GM18499 (cell line): Measurements from ENCODE around the gene PCDHGC3.
A peak's percentile ranks its signal among the peaks of the same experiment; 100 is the strongest.
"Not testable (repeated sequence)": the region's sequence is repeated elsewhere in the genome, so short reads cannot be mapped to it uniquely, and the experiment has no call there.

Experiments used
- ATAC-seq: cut with Tn5 transposase; IDR thresholded peaks from one replicate; pipeline ENCODE4 v1.9.1; 2021; ENCODE audit warnings: moderate number of reproducible peaks; ENCODE audit not compliant: insufficient read depth, unreplicated experiment

The PCDHGC3 gene

DNA sequence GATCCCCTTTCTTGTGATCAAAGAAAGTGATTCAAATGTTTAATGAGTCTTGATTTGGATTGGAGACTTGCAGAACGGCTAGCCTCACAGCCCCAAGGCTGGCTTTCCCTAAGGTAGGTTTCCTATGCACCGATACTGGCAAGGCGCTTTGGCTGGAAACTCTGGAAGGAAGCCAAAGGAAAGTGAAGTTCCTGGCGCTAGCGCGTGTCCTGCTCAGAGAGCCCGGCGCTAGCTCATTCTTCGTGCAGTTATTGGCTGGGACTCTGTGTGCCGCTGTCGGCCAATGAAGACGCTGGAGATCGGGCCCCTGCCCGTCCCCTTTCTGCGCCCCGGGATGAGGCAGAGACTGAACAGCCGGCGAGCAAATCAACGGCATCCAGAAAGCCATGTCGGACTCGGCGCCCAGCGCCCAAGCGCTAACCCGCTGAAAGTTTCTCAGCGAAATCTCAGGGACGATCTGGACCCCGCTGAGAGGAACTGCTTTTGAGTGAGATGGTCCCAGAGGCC lies at the start of gene PCDHGC3:
Gene PCDHGC3 (plus strand): TSS at position 342 of the 507 bp plus-strand sequence. CDS start 151 bp downstream, at position 493.
- ATAC-seq: peak; percentile 99

GRCh38 chr5:141427783-141428426 lies 47.9 kb upstream of the PCDHGC3 start:
- no peak for ATAC-seq

DNA sequence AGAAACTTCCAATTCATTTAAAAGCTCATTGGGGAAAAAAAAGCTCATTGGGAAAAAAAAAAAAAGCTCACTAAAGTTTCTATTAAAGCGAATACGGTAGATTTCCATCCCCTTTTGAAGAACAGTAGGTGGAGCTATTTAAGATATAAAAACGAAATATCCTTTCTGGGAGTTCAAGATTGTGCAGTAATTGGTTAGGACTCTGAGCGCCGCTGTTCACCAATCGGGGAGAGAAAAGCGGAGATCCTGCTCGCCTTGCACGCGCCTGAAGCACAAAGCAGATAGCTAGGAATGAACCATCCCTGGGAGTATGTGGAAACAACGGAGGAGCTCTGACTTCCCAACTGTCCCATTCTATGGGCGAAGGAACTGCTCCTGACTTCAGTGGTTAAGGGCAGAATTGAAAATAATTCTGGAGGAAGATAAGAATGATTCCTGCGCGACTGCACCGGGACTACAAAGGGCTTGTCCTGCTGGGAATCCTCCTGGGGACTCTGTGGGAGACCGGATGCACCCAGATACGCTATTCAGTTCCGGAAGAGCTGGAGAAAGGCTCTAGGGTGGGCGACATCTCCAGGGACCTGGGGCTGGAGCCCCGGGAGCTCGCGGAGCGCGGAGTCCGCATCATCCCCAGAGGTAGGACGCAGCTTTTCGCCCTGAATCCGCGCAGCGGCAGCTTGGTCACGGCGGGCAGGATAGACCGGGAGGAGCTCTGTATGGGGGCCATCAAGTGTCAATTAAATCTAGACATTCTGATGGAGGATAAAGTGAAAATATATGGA lies 45.2 kb upstream of the PCDHGC3 start, which contains the start of gene PCDHGA12:
Gene PCDHGA12 (plus strand): TSS at position 176 of the 782 bp plus-strand sequence. CDS start 253 bp downstream, at position 429.
- ATAC-seq: peak; percentile 86

DNA sequence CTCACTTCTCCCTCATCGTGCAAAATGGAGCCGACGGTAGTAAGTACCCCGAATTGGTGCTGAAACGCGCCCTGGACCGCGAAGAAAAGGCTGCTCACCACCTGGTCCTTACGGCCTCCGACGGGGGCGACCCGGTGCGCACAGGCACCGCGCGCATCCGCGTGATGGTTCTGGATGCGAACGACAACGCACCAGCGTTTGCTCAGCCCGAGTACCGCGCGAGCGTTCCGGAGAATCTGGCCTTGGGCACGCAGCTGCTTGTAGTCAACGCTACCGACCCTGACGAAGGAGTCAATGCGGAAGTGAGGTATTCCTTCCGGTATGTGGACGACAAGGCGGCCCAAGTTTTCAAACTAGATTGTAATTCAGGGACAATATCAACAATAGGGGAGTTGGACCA lies 44.5 kb upstream of the PCDHGC3 start:
- ATAC-seq: no peak

DNA sequence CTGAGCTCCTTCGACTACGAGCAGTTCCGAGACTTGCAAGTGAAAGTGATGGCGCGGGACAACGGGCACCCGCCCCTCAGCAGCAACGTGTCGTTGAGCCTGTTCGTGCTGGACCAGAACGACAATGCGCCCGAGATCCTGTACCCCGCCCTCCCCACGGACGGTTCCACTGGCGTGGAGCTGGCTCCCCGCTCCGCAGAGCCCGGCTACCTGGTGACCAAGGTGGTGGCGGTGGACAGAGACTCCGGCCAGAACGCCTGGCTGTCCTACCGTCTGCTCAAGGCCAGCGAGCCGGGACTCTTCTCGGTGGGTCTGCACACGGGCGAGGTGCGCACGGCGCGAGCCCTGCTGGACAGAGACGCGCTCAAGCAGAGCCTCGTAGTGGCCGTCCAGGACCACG lies 43.5 kb upstream of the PCDHGC3 start:
- not testable (repeated sequence) for ATAC-seq

- not testable (repeated sequence) for ATAC-seq
Observed at GRCh38 chr5:141432726-141433125, 43.0 kb upstream of the PCDHGC3 start.

GRCh38 chr5:141434006-141434405 lies 41.8 kb upstream of the PCDHGC3 start:
- no peak for ATAC-seq

DNA sequence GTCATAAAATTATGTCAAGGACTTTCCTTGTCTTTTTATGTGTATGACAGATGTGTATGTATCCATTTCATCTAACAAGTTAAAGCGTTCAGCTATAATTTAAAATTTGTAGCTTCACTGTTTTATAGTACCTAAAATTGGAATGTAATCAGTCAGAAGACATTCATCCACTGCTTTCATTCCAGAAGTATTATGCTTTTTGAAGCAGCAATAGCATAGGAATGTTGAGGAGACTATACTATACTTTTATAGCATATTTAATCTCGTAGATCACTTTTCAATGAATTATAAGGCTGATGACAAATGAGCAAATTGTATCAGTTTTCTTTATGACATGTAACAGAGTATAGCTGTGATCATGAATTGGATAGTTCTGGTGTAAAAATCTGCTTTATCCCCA lies 38.5 kb upstream of the PCDHGC3 start:
- no peak for ATAC-seq

DNA sequence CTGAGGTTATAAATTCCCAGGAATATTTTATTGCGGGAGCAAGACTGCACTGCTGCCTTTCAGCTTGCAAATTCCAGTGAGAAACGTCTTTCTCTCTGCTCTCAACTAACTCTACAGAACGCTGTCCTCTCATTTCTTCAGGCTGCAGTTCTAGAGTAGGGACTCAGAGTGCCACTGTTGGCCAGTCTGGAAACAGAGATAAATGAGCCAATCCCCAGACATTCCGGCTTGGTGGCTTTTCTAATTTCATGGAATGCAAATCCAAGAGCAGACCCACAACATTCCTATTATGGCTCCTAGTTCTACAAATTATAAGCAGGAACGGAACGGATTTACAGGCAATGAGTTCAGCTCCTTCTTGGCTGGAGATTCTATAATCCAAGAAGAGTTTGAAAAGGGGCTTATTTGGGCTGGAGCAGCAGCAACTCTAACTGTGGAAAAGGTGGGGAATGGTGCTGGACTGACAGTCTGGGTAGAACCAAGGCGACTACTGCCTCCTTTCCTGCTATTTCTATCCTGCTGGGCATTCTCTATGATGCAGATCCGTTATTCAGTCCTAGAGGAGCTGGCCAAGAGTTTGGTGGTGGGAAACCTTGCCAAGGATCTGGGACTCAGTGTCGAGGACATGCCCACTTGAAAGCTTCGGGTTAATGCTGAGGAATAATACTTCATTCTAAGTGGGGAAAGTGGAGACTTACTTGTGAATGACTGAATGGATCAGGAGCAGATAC lies 36.2 kb upstream of the PCDHGC3 start:
- ATAC-seq: no peak

DNA sequence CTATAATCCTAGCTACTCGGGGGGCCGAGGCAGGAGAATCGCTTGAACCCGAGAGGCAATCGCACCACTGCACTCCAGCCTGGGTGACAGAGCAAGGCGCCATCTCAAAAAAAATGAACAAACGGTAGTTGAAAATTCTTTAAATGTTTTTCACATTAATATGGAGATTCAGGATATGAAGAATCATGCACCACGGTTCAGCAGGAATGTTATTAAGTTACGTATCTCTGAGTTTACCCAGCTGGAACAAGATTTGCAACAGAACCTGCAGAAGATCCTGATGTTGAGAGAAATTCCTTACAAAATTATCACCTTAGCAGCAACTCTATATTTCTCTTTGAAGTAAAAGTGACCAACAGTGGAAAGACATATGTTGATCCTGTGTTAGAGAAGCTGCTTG lies 35.4 kb upstream of the PCDHGC3 start:
- no peak for ATAC-seq

- ATAC-seq: no peak
Observed at GRCh38 chr5:141441571-141442170, 34.1 kb upstream of the PCDHGC3 start.

- ATAC-seq: no peak
Observed at GRCh38 chr5:141465351-141465750, 10.4 kb upstream of the PCDHGC3 start.

DNA sequence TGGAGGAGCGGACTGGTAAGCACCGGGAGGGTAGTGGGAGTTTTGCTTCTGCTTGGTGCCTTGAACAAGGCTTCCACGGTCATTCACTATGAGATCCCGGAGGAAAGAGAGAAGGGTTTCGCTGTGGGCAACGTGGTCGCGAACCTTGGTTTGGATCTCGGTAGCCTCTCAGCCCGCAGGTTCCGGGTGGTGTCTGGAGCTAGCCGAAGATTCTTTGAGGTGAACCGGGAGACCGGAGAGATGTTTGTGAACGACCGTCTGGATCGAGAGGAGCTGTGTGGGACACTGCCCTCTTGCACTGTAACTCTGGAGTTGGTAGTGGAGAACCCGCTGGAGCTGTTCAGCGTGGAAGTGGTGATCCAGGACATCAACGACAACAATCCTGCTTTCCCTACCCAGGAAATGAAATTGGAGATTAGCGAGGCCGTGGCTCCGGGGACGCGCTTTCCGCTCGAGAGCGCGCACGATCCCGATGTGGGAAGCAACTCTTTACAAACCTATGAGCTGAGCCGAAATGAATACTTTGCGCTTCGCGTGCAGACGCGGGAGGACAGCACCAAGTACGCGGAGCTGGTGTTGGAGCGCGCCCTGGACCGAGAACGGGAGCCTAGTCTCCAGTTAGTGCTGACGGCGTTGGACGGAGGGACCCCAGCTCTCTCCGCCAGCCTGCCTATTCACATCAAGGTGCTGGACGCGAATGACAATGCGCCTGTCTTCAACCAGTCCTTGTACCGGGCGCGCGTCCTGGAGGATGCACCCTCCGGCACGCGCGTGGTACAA lies 556 bp downstream of the PCDHGC3 start:
- ATAC-seq: no peak

DNA sequence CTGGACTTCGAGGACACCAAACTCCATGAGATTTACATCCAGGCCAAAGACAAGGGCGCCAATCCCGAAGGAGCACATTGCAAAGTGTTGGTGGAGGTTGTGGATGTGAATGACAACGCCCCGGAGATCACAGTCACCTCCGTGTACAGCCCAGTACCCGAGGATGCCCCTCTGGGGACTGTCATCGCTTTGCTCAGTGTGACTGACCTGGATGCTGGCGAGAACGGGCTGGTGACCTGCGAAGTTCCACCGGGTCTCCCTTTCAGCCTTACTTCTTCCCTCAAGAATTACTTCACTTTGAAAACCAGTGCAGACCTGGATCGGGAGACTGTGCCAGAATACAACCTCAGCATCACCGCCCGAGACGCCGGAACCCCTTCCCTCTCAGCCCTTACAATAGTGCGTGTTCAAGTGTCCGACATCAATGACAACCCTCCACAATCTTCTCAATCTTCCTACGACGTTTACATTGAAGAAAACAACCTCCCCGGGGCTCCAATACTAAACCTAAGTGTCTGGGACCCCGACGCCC lies 1.3 kb downstream of the PCDHGC3 start:
- no peak for ATAC-seq

DNA sequence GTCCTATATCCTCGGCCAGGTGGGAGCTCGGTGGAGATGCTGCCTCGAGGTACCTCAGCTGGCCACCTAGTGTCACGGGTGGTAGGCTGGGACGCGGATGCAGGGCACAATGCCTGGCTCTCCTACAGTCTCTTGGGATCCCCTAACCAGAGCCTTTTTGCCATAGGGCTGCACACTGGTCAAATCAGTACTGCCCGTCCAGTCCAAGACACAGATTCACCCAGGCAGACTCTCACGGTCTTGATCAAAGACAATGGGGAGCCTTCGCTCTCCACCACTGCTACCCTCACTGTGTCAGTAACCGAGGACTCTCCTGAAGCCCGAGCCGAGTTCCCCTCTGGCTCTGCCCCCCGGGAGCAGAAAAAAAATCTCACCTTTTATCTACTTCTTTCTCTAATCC lies 2.0 kb downstream of the PCDHGC3 start:
- no peak for ATAC-seq

DNA sequence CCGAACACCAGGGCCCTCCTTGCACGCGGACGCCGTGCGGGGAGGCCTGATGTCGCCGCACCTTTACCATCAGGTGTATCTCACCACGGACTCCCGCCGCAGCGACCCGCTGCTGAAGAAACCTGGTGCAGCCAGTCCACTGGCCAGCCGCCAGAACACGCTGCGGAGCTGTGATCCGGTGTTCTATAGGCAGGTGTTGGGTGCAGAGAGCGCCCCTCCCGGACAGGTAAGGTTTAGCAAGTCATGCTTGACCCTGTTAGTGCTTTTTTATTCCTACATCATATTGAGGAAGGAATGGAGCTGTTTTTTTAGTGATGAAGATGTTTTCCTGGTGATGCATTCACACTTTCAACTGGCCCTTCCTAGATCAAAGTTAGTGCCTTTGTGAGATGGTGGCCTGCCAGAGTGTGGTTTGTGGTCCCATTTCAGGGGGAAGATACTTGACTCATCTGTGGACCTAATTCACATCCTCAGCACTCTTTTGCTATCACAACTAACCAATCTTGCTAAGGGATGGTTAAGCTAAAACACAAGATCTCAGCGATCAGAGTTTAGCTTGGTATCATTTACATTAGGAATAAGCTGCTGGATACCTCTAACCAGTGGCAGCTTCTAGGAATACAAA lies 2.7 kb downstream of the PCDHGC3 start:
- no peak for ATAC-seq

GRCh38 chr5:141479776-141480175 lies 4.0 kb downstream of the PCDHGC3 start:
- ATAC-seq: no peak

- no peak for ATAC-seq
Observed at GRCh38 chr5:141483902-141484301, 8.1 kb downstream of the PCDHGC3 start.

DNA sequence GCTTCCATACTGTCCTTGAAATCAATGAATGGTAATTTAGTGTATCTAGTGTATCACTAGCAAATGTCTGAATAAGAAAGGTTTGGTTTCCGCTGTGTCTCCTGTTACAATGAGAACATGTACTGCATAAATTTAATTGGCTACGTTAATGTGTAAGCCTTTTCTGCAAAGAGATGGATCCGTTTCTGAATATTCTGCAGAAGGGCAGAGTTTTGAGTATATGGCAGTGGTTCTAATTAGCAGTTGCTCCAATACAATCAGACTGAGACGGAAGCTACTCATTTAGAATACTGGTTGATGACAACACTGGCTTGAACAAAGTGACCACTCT lies 8.5 kb downstream of the PCDHGC3 start:
- no peak for ATAC-seq
